ENCODE data around the gene CTPS2.
"Not testable (repeated sequence)": the region's sequence is repeated elsewhere in the genome, so short reads cannot be mapped to it uniquely, and the experiment has no call there.

Gene CTPS2

DNA sequence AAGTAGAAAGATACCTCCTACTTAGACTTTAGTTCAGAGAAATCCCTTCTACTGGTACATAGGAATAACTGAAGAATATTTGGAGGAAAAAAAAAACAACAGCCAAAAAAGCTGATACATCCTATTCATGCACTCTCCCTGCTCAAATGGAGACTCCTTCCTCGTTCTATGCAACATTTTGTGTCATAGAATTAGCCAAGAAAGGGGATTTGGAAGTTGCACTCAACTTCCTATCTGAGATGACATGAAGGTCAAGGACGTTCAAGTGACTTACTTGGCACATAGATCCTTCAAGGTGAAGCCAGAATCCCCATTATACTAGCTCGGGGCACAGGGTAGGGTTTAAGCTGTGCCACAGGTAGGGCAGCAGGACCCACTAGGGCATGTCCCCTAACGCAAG lies 118.7 kb downstream of the CTPS2 start:
- DNase-seq, result no peak

DNA sequence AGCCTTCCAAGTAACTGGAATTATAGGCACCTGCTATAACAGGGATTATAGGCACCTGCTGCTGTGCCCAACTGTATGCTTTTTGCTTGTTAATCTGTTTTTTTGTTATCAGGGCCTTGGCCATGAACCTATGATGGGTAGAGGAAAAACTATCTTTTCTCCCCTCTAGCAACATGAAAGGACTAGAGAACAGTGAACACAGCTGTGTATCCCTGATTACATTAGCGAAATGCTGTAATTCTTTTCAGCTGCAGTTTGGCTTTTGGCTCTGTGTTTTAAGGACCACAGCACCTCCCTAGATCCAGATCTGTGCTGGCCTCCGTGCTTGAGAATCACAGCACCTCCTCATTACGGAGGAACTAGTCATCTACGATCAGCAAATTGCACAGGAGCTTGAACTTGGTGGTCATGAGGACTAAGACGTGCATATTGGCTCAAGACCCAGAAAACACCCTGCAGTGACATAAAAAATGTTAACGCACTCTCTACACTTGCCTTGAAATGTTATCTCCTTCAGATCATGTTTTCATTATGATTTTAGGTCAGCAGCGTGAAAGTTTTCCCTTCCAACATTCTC lies 120.2 kb downstream of the CTPS2 start:
- DNase-seq, result no peak

DNA sequence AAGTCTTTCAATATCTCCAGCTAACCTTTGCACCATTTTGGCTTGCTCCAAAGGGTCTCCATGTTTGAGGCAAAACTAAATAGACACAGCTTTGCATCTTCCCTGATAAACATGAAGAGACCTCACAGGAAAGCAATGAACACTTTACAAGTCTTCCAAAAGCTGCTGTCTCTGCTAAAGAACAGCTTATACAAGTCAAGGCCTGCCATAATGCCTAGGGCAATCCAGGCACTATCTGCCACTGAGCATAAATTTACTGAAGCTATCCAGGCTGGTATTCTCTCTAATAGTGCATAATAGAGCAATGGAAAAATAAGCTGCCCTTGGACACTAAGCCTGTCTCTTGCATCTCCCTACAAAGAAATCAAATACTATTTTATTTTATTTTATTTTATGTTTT lies 122.6 kb downstream of the CTPS2 start:
- no peak for DNase-seq

DNA sequence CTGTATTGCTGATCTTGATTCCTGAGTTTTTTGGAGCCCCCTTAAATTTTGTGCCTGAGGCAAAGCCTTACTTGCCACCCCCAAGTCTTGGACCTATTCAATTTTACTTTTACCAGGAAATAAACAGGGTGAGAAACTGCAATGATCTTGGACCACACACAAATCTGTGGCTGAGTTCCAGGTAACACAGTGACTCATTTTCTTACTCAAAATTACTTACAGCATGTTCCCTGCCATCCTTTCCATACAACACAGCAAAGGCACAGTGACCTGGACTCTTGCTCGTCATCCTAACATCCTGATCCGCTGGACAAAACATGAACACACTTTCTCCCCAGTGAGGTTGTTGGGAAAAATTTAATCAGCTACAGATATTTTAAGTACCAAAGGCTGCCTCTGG lies 123.3 kb downstream of the CTPS2 start:
- no peak for DNase-seq

DNA sequence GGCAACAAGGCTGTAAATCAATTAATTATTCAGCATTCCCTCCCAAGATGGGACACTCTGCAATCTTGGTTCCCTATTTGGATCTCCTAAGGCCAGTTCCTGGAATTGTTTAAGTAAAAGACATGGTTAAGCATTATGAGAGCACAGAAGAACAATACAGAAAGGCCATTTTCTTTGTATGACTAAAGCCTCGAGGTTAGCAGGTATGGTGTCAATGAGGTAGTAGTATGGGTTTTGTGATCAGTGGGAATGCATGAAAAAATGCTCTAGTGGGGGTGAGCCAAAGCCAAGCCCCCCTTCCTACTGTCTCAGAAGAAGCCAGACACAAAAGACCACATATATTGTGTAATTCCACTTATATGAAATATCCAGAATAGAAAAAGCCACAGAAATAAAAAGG lies 124.2 kb downstream of the CTPS2 start:
- no peak for DNase-seq

DNA sequence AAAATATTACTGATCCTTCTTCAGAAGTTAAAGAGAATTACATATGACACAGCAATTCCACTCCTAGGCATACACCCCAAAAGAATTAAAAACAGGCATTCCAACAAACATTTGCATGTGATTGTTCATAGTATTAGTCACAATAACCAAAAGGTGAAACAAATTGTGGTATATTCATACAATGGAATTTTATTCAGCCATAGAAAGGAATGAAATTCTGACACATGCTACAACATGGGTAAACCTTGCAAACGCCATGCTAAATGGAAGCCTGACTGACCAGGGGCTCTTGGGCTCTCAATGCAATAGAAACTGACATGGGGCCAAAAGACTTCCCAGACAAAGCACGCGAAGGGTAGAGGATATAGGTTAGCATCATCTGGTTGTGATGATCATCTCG lies 124.6 kb downstream of the CTPS2 start:
- DNase-seq, result no peak

DNA sequence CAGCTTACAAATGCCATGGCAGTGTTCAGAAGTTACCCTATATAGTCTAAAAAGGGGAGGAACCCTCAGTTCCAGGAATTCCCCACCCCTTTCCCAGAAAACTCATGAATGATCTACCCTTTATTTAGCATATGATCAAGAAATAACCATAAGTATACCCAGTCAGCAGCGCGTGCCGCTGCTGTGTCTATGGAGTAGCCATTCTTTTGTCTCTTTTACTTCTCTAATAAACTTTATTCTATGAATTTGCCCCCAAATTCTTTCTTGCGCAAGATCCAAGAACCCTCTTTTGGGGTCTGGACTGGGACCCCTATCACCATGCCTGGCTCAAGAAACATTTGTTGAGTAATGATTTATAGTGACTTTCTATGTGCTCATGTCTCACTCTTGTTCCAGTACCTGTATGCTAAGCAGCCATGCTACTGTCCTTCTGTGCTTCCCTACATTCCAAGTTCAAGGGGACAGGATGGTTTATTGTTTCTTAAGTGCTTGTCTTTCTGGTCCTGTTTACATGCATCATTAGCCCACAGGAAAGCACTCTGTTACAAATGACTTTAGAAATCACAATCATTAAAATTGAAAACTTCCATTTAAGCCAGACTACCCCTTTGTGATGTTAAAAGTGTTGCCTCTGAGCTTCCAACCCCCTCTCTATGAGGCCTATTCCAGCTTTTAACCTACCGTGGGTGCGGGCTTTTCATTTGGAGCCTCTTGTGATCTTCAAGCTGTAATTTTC lies 125.9 kb downstream of the CTPS2 start:
- DNase-seq, result no peak

DNA sequence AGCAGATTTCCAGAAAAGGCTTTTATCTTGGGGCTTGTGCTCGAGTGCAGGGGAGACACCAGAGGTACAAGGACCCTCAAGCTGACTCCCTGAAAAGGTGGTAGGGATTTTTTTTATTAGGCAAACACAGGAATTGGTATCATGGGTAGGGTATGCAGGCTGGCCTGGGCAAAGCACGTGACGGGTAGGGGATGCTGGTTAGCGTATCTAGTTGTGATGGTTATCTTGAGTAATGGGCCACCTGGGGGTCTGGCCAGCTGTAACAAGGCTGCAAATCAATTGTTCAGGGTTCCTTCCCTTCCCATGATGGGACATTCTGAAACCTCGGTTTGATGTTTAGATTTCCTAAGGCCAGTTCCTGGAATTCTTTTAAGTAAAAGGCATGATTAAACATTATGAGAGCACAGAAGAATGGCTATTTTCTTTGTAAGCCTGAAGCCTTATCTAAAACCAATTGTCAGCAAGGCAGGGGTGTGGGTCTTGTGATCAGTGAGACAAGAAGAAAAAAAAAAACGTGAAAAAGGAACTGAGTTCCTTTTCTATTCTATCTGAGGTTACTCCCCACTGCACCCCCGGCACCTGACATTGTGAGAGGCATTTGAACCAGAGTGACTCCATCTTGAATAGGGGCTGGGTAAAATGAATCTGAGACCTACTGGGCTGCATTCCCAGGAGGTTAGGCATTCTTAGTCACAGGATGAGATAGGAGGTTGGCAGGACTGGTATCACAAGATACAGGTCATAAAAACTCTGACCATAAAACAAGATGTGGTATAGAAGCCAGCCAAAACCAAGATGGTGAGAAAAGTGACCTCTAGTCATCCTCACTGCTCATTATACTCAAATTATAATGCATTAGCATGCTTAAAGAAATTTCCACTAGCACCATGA lies 126.7 kb downstream of the CTPS2 start:
- no peak for DNase-seq

DNA sequence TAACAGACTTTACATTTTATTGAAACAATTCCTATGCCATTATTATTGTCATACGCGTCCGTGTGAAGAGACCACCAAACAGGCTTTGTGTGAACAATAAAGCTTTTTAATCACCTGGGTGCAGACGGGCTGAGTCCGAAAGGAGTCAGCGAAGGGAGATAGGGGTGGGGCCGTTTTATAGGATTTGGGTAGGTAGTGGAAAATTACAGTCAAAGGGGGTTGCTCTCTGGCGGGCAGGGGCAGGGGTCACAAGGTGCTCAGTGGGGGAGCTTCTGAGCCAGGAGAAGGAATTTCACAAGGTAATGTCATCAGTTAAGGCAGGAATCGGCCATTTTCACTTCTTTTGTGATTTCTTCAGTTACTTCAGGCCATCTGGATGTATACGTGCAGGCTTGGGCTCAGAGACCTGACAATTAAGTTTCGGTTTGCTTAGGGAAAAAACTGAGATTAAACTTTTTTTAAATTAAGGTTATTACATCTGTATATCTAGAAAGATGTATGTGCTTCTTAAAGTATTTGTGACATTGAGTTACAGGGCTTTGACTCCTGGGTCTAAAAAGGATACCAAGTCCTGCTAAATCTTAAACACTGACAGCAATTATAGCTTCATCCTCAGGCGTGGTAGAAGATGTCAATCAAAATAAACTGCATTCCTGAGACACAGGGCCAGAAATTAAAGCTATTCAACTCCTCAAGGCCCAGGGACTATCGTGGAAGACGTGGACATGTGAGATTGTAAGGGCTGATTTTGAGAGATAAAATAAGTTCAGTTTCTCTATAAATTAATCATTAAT lies 132.3 kb downstream of the CTPS2 start:
- not testable (repeated sequence) for DNase-seq

DNA sequence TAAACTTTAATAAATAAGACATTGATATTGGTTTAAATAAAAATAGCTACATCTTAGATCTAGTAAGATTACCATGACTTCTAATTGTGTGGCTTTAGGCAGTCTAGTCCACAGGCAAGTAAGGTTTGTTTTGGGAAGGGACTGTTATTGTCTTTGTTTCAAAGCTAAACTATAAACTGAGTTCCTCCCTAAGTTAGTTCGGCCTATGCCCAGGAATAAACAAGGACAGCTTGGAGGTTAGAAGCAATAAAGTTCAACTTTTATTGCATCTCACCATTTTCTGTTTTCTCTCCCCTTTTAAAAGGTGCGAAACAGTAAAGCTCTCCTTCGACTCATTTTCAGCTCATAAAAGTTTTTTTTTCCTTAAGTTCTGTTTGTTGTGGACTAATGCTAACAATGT lies 133.0 kb downstream of the CTPS2 start:
- DNase-seq, result no peak

DNA sequence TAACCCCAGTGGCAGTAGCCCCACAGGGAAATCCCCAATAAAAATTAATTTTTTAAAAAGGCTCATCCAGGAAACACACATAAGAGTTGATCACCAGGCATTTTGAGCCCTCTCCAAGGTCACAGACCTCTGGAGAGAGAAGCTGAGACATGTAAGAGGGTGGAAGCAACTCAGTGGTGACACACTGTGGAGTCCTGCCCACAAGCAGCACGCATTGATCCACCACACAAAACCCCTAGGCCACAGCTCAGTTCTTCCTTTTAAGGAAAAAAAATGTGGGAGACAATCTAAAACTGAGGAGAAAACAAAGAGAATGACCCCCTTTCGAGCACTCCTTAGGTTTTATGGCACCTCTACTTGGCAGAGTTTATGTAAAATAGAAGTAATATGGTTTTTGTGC lies 134.3 kb downstream of the CTPS2 start:
- DNase-seq, result no peak

DNA sequence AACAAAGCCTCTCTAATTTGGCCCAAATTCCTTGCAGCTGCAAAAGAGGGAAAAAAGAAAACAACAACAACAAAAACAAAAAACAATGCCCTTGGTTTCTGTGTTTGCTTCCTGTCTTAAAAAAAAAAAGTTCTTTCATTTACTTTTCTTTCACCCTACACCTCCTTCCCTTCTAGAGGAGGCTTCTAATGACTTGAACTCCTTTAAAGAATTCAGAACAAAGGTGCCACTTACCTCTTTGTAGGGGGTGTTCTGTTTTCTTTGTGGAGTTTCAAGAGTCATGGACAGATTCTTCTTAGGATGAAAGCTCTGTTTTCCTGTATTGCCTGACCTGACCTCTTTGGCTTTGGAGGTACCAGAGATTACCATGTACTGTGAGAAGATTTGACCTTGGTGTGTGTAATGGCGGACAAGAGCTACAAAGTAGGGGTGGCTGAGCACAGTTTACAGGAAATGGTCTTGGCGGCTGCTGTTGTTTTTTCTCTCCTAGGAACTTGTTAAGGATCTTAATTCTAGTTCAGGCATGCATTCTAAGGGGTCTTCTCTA lies 134.9 kb downstream of the CTPS2 start:
- DNase-seq, result no peak

DNA sequence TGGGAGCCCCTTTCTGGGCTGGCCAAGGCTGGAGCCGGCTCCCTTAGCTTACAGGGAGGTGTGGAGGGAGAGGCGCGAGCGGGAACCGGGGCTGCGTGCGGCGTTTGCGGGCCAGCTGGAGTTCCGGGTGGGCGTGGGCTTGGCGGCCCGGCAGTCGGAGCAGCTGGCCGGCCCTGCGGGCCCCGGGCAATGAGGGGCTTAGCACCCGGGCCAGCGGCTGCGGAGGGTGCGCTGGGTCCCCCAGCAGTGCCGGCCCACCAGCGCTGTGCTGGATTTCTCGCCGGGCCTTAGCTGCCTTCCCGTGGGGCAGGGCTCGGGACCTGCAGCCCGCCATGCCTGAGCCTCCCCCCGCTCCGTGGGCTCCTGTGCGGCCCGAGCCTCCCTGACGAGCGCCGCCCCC lies 137.1 kb downstream of the CTPS2 start:
- DNase-seq, result not testable (repeated sequence)

DNA sequence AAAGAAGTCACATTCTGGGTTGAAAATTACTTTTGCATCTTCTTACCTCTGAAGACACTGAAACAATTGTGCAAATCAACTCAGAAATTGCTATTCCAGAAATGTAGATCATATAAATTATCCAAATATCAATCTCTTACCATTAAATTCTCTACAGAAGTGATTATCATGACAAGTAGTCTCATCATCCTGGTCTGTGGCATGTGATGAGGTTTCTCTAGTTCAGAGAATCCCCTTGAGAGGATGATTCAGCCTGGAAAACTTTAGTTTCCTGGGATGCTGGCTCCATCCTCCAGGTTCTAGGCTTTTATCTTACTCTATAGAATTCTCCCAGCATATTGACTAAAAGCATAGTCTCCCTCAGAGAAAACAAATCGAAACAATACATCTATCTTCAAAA lies 138.7 kb downstream of the CTPS2 start:
- no peak for DNase-seq

DNA sequence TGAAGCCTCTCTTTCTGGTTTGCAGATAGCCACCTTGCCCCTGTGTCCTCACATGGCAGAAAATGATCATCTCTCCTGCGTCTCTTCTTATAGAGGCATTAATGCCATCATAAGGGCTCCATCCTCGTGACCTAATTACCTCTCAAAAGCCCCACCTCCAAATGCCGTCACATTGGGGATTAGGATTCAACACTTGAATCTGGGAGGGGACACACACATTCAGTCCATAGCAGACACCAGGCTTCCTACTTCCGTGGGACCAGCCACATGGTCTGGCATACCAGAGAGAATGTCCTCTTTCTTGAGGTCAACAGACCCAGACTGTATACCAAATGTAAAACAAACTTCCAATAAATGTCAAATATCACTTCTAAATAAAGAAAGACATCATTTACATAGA lies 144.8 kb downstream of the CTPS2 start:
- no peak for DNase-seq

DNA sequence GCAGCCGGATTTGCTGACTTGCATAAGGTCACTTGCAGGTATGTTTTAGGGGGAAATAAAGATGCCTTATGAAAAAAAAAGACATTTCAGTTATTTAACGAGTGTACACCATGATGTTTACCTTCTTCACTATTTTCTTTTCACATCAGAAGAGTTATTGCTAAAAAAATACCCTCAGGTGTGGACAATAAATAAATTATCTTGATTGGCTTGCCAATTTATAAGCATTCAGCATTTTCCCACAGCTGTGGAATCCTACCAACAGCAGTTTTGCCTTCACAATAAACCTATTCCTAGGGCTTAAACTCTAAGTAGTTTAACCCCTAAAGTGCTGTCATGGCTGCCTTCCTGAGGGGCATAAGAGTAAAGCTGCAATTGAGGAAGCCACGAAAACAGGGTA lies 145.9 kb downstream of the CTPS2 start:
- DNase-seq, result no peak

DNA sequence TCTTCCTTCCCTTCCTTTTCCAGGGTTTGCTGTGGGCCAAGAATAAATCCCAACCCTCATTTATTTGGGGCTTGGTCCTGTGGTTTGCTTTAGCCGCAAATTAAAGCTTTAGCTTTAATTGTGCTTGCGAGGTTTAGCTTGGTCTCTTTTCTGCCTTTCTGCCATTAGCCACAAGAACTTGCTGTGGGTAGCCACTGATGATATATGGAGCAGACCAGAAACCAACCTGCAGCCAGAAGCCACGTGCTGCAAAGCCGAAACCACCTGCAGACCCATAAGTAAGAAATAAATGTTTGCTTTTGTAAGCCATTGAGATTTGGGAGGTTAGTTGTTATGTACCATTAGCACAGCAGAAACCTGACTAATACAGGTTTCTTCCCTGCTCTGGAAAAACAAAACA lies 152.3 kb downstream of the CTPS2 start:
- no peak for DNase-seq

DNA sequence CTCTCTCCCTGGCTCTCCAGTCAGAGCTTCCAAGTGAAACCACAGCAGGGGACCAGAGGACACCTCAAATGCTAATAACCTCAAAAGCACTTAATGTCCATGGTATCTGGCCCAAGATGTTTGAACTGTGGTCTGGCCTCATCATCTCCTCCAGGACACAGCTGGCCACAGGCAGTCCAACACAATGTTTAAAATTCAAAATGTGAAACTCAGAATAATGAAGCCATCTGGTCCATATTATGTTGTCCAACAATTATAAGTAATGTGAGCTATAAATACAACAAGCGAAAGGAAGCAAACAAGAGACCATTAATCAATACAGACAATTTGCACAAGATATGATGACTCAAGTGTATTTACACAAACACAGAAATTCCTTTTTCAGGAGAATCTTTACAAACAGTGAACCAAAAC lies 153.3 kb downstream of the CTPS2 start:
- no peak for DNase-seq

DNA sequence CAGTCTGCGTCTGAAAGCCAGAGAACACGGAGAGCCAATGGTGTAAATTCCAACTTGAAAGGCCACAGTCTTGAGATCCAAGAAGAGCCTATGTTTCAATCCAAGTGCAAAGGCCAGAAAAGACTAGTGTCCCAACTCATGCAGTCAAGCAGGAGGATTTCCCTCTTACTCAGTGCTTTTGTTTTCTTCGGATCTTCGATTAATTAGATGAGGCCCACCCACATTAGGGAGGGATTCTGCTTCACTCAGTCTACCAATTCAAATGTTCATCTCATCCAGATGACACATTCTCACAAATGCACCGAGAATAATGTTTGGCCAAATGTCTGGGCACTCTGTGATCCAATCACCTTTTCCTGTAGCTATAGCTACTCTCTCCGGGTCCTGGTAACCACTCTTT lies 154.0 kb downstream of the CTPS2 start:
- DNase-seq, result no peak

DNA sequence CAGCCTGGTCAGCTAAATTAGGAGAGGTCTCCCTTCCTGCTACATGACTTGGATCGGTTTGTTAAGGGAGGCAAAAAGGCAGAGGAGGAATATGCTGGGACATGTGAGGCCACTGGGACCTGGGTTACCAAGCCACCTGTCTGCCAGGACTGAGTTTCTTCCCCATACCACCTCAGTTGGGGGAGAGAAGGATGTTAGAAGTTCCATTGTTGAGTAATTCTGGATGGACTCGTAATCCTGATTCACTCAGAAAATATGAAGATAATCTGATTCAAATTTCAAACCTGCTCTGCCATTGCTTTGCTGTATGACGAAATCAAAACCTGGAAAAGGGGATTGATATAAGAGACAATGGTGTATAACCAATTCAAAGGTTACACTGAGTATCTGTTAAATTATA lies 159.9 kb downstream of the CTPS2 start:
- DNase-seq, result no peak

DNA sequence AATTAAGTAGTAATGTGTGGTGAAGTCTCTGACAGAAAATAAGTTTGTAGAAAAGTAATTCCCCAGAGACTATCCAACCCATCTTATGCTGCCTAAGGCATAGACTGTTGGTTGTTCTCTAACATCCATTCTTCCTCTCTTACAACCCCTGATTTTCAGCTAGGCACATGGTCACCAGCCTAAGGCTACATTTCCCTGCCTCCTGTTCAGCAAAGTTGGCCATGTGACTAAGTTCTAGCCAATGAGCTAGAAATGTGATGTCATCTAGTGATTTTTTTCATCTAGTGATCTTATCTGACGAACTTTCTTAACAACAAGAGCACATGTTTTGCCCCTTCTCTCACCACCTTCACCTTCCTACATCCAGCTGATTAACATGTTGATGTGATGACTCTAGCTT lies 164.8 kb downstream of the CTPS2 start:
- no peak for DNase-seq

DNA sequence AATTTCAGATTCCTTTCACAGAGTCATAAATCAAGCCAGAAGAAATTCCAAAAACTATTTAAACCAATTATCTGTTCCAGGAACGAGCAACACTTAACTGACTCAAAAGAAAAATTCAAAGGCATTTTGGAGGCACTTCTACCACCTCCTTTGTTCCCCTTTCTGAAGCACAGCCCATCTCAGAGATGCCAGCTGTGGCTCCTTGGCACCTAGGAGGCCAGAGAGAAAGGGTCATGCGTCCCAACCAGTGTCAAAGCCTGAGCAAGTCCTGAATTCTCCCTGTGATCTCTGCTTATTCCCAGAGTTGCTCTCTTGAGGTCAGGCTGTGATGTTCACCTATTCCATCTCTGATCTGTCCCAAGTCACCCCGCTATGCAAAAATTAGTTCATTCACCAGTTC lies 167.5 kb downstream of the CTPS2 start:
- no peak for DNase-seq

All from activated CD4-positive, alpha-beta T cell treated with anti-CD3 and anti-CD28 coated beads for 48 hours (primary cell).